Cardiac fibroblast (primary cell): ENCODE results near the gene FBXL13.

Experiments
- DNase-seq, 2 donors: peaks; one replicate each; pipeline versions ENCODE4 v3.0.0 to v3.0.0-alpha.2; 2010; ENCODE audit warnings: low read depth in 2 of 2
- H3K4me3 ChIP-seq, 2 donors: replicated peaks in 1 of 2; 1 replicate in 1 of 2; 2 replicates in 1 of 2; pipeline ENCODE4 v1.5.1; 2011; ENCODE audit warnings: low read depth in 2 of 2, low read length in 2 of 2, mild to moderate bottlenecking in 2 of 2, moderate library complexity in 1 of 2
- CTCF ChIP-seq: IDR thresholded peaks from one replicate; pipeline ENCODE4 v1.5.1; 2011; ENCODE audit warnings: low read depth, mild to moderate bottlenecking, low read length, inconsistent platforms

The FBXL13 gene

GRCh38 chr7:102864958-102865357 lies 209.6 kb downstream of the FBXL13 start:
- no peak for DNase-seq
- TF ChIP-seq CTCF = no peak
- no peak overlapping the region for H3K4me3 ChIP-seq

GRCh38 chr7:102860351-102860811 lies 214.2 kb downstream of the FBXL13 start:
- DNase-seq = peak; percentile 90 to 94
- no peak overlapping the region for H3K4me3 ChIP-seq
- no peak for TF ChIP-seq CTCF

- no peak overlapping the region for H3K4me3 ChIP-seq
- TF ChIP-seq CTCF = no peak
- no peak for DNase-seq
These were observed 214.8 kb downstream of the FBXL13 start for GRCh38 chr7:102859799-102860125.

- TF ChIP-seq CTCF = no peak
These were observed 215.4 kb downstream of the FBXL13 start for GRCh38 chr7:102859084-102859798.

GRCh38 chr7:102856036-102856435 lies 218.6 kb downstream of the FBXL13 start:
- H3K4me3 ChIP-seq = no peak overlapping the region
- TF ChIP-seq CTCF = no peak
- DNase-seq = no peak

More at GRCh38 chr7:102859084-102859798, 215.4 kb downstream of the FBXL13 start:
- H3K4me3 ChIP-seq = no peak overlapping the region
- DNase-seq = peak in 1 of 2 donors; percentile 24

GRCh38 chr7:102849538-102849937 lies 225.1 kb downstream of the FBXL13 start:
- H3K4me3 ChIP-seq = no peak overlapping the region
- no peak for TF ChIP-seq CTCF
- DNase-seq = no peak

- no peak overlapping the region for H3K4me3 ChIP-seq
- no peak for DNase-seq
- TF ChIP-seq CTCF = no peak
These were observed 225.5 kb downstream of the FBXL13 start for GRCh38 chr7:102849079-102849478.
